K562 (cell line): ENCODE results near the gene TMEM214. TPM values are rescaled to one million over a fixed set of nuclear protein-coding genes. Genes with fewer than 3 reads are reported as not detected.
A peak's percentile ranks its signal among the peaks of the same experiment; 100 is the strongest.

Source experiments
- BRF1 ChIP-seq: IDR thresholded peaks from 3 replicates; pipeline ENCODE4 v1.6.1; 2011; ENCODE audit warnings: borderline replicate concordance, mild to moderate bottlenecking; ENCODE audit not compliant: insufficient read length; ENCODE audit errors: extremely low read depth
- COPS2 ChIP-seq: fragments of 450-650 bp; conservative IDR thresholded peaks from 2 replicates; pipeline ENCODE4 v1.6.1; 2016; ENCODE audit warnings: mild to moderate bottlenecking, moderate library complexity
- FOXK1 ChIP-seq: sonication (generic); formaldehyde crosslinking; IDR thresholded peaks from 2 replicates; pipeline ENCODE4 v1.8.0; 2022; ENCODE audit warnings: missing genetic modification reagents, mild to moderate bottlenecking, borderline replicate concordance
- FOXK2 ChIP-seq, 2 experiments: fragments of 450-650 bp; IDR thresholded peaks in 1 of 2; conservative IDR thresholded peaks in 1 of 2; 2 replicates each; pipeline ENCODE4 v1.6.1; 2016; ENCODE audit warnings: low read depth in 2 of 2, mild to moderate bottlenecking in 1 of 2
- FUS ChIP-seq: fragments of 200-400 bp; formaldehyde crosslinking; optimal IDR thresholded peaks from 2 replicates; pipeline ENCODE3; 2017; ENCODE audit warnings: low read depth, low read length
- GATAD2B ChIP-seq: fragments of 450-650 bp; IDR thresholded peaks from 2 replicates; pipeline ENCODE4 v1.6.1; 2017; ENCODE audit warnings: mild to moderate bottlenecking, borderline replicate concordance
- HMG20B ChIP-seq: fragments of 250-450 bp; sonication (Bioruptor Pico); IDR thresholded peaks from 2 replicates; pipeline ENCODE4 v1.5.0; 2021; ENCODE audit warnings: mild to moderate bottlenecking
- HSF4 ChIP-seq: fragments of 250-450 bp; sonication (Bioruptor Pico); IDR thresholded peaks from 2 replicates; pipeline ENCODE4 v2.1.2; 2022; ENCODE audit warnings: mild to moderate bottlenecking, moderate library complexity, borderline replicate concordance
- JUNB ChIP-seq: fragments of 450-650 bp; formaldehyde crosslinking; conservative IDR thresholded peaks from 2 replicates; pipeline ENCODE4 v1.4.0; 2020; ENCODE audit warnings: mild to moderate bottlenecking
- KAT2B ChIP-seq: IDR thresholded peaks from one replicate; pipeline ENCODE4 v1.6.1; 2012; ENCODE audit warnings: low read depth, mild to moderate bottlenecking, control low read depth, inconsistent platforms, low read length, moderate library complexity
- KDM2B ChIP-seq: fragments of 250-450 bp; sonication (Bioruptor Pico); IDR thresholded peaks from 2 replicates; pipeline ENCODE4 v1.8.0; 2021; ENCODE audit warnings: mild to moderate bottlenecking, moderate library complexity
- KHSRP ChIP-seq: fragments of 450-650 bp; IDR thresholded peaks from 2 replicates; pipeline ENCODE4 v1.6.1; 2017
- KLF6 ChIP-seq: fragments of 250-450 bp; sonication (Bioruptor Pico); IDR thresholded peaks from 2 replicates; pipeline ENCODE4 v1.4.0; 2020; ENCODE audit warnings: mild to moderate bottlenecking, moderate library complexity, borderline replicate concordance
- MAFK ChIP-seq: IDR thresholded peaks from 2 replicates; pipeline ENCODE4 v1.6.1; 2011; ENCODE audit warnings: low read length, improper control_type of control experiment
- NCOR1 ChIP-seq: fragments of 450-650 bp; IDR thresholded peaks from 2 replicates; pipeline ENCODE4 v1.6.1; 2016; ENCODE audit warnings: mild to moderate bottlenecking, moderate library complexity
- NONO ChIP-seq, 2 experiments: fragments of 200-400 bp in 1 of 2; fragments of 450-650 bp in 1 of 2; formaldehyde crosslinking in 1 of 2; IDR thresholded peaks; 2 replicates each; pipeline ENCODE4 v1.6.1; 2017; ENCODE audit warnings: low read depth in 2 of 2, mild to moderate bottlenecking in 2 of 2, moderate library complexity in 2 of 2, low read length in 1 of 2
- NR4A1 ChIP-seq, 2 experiments: fragments of 250-450 bp in 1 of 2; fragments of 450-650 bp in 1 of 2; sonication (Bioruptor Pico) in 1 of 2; IDR thresholded peaks; 2 replicates each; pipeline versions ENCODE4 v1.4.0 to v1.6.1; 2016 to 2020; ENCODE audit warnings: mild to moderate bottlenecking in 2 of 2, missing compliant biosample characterization in 1 of 2, missing genetic modification characterization in 1 of 2, moderate library complexity in 1 of 2
- POLR2AphosphoS2 ChIP-seq: IDR thresholded peaks from 2 replicates; pipeline ENCODE4 v1.6.1; 2012; ENCODE audit warnings: low read length, improper control_type of control experiment
- RBM39 ChIP-seq: fragments of 200-400 bp; formaldehyde crosslinking; optimal IDR thresholded peaks from 2 replicates; pipeline ENCODE3; 2018; ENCODE audit warnings: low read depth, low read length
- SRSF9 ChIP-seq: fragments of 200-400 bp; formaldehyde crosslinking; IDR thresholded peaks from 2 replicates; pipeline ENCODE4 v1.6.1; 2017; ENCODE audit warnings: low read depth, low read length, borderline replicate concordance
- TGIF2 ChIP-seq: sonication (generic); formaldehyde crosslinking; IDR thresholded peaks from 2 replicates; pipeline ENCODE4 v1.8.1; 2022; ENCODE audit warnings: mild to moderate bottlenecking, missing genetic modification reagents, moderate library complexity
- THRAP3 ChIP-seq: fragments of 450-650 bp; IDR thresholded peaks from 2 replicates; pipeline ENCODE4 v1.6.1; 2016; ENCODE audit warnings: mild to moderate bottlenecking, inconsistent platforms, borderline replicate concordance
- XRCC4 ChIP-seq: IDR thresholded peaks from one replicate; pipeline ENCODE4 v1.6.1; 2011; ENCODE audit not compliant: insufficient read depth, insufficient read length; ENCODE audit errors: extremely low read depth
- YBX1 ChIP-seq: fragments of 450-650 bp; IDR thresholded peaks from 2 replicates; pipeline ENCODE4 v1.7.1; 2016; ENCODE audit warnings: mild to moderate bottlenecking
- ZEB2 ChIP-seq: fragments of 450-650 bp; IDR thresholded peaks from 2 replicates; pipeline ENCODE4 v1.6.1; 2016
- ZNF24 ChIP-seq: fragments of 450-650 bp; IDR thresholded peaks from 2 replicates; pipeline ENCODE4 v1.6.1; 2016
- ZNF431 ChIP-seq: sonication (generic); formaldehyde crosslinking; IDR thresholded peaks from 2 replicates; pipeline ENCODE4 v1.8.0; 2022; ENCODE audit warnings: mild to moderate bottlenecking, missing genetic modification reagents
- polyA plus RNA-seq, 8 experiments: library from polyadenylated mRNA; depleted of rRNA in 4 of 8; stranded (reverse) in 5 of 8; unstranded in 3 of 8; fragments of >200 nt; fragmentation: Nextera tagmentation in 2 of 8; fragmentation: Illumina TruSeq in 1 of 8; extraction: Ambion mirVana in 2 of 8; extraction: Trizol in 1 of 8; gene quantifications; 2 replicates each; pipeline versions ENCODE4 v1.2.1 to v1.2.3, GENCODE V29; 2011 to 2014; ENCODE audit warnings: inconsistent platforms in 1 of 8, missing spikeins in 1 of 8
- total RNA-seq, 7 experiments: library from RNA; depleted of rRNA in 6 of 7; stranded (reverse); fragments of >200 nt in 6 of 7; fragmentation: Illumina TruSeq in 2 of 7; extraction: Trizol in 2 of 7; gene quantifications; 2 replicates each; pipeline versions ENCODE4 v1.2.1 to v1.2.3, GENCODE V29; 2011 to 2021; ENCODE audit warnings: low replicate concordance in 1 of 7
- TF ChIP-seq, protein P1 (sequence below): sonication (generic); formaldehyde crosslinking; IDR thresholded peaks from 2 replicates; pipeline ENCODE4 v1.5.0; 2020; ENCODE audit warnings: missing genetic modification reagents

TMEM214 gene
- total and polyA plus RNA-seq, 9 of the 15 experiments (the other 6 are each of a cell fraction or from before 2014, with no cell fraction given) = 11.4 to 81.4 (median 44.1) TPM

DNA sequence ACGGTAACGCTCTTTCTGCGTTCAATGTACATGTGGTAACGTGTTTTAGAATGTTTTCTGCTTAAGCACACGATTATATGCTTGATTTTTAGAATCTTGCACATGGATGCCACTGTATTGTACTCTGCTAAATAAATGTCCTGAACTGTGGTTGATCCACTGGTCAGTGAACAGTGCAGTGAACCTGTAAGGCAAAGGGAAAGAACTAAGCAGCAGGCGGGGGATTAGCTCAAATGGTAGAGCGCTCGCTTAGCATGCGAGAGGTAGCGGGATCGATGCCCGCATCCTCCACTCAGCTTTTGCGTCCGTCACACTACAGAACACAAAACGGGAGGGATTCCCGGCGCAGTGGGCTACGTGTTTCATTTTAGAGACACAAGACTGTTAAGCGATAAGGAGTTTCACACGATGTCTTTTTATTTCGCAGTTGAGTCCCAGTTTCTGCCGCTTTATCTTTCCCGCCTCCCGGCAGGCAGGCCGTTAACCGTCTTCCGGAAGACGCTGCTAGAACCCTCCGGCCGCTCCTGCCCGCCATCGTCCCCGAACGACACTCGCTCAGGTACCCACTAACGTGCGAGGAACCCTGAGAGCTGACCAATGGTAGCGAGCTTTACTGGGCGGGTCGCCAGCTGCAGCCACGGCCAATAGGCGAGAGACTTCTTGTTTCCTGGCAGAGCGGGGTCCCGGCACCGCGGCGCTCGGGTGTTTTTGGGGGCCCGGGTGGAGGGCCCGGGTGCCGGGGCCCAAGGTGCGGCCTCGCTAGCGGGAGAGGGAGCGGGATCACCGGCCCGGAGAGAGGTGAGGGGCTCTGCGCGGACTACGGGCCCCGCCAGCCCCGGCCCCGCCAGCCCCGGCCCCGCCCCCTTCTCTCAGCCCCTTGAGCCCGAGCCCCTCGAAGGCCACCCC is 18.5 kb downstream of the TMEM214 start, which contains the start of gene AGBL5 (continued):
- no peak for TF ChIP-seq HMG20B (CRISPR knock-in tag)
- TF ChIP-seq KLF6 (CRISPR knock-in tag) = no peak
- peak; percentile 85 for TF ChIP-seq FOXK1 (CRISPR knock-in tag)
- TF ChIP-seq FOXK2 (conservative IDR thresholded peaks at IDR 0.05 in 1 of 2, IDR thresholded peaks at IDR 0.05 in 1 of 2; ENCODE audit: low read depth in 2 of 2) = peak; percentile 51 to 71; a peak in 3 of 4 replicates
- TF ChIP-seq JUNB (CRISPR knock-in tag) = no peak
- TF ChIP-seq RBM39 = peak; percentile 66
- TF ChIP-seq GATAD2B = no peak
- TF ChIP-seq FUS = no peak
- TF ChIP-seq ZEB2 = no peak; the same call in 1 of the 2 replicates
- TF ChIP-seq KHSRP = peak; percentile 69
- no peak for TF ChIP-seq THRAP3
- peak in 1 of 2 experiments; percentile 22; a peak in 1 of 4 replicates for TF ChIP-seq NONO (IDR thresholded peaks at IDR 0.05; ENCODE audit: low read depth in 2 of 2, low read length in 1 of 2)
- TF ChIP-seq ZNF24 = 0 out of 2 replicates have a peak, but pooled peaks have one; percentile 37
- no peak for TF ChIP-seq HSF4
- peak; percentile 47; the same call in 1 of the 2 replicates for TF ChIP-seq MAFK
- TF ChIP-seq SRSF9 = no peak
- TF ChIP-seq YBX1 = no peak
- no peak for TF ChIP-seq KAT2B
- TF ChIP-seq NCOR1 = no peak
- no peak for TF ChIP-seq COPS2
- TF ChIP-seq XRCC4 = no peak
- peak; percentile 86 for TF ChIP-seq NR4A1 (CRISPR knock-in tag; IDR thresholded peaks at IDR 0.05)
- no peak; the same call in 1 of the 2 replicates for TF ChIP-seq NR4A1 (tag; IDR thresholded peaks at IDR 0.05)
- no peak for TF ChIP-seq KDM2B
- no peak; the same call in 1 of the 2 replicates for TF ChIP-seq TGIF2
- TF ChIP-seq POLR2AphosphoS2 = no peak
- TF ChIP-seq BRF1 = peak; percentile 93
- TF ChIP-seq, protein P1, sequence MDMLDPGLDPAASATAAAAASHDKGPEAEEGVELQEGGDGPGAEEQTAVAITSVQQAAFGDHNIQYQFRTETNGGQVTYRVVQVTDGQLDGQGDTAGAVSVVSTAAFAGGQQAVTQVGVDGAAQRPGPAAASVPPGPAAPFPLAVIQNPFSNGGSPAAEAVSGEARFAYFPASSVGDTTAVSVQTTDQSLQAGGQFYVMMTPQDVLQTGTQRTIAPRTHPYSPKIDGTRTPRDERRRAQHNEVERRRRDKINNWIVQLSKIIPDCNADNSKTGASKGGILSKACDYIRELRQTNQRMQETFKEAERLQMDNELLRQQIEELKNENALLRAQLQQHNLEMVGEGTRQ (CRISPR knock-in tag) = no peak; the same call in 1 of the 2 replicates
- TF ChIP-seq ZNF431 (CRISPR knock-in tag) = no peak; the same call in 1 of the 2 replicates
